ENCODE measurements around the gene GARIN5A. TPM values are rescaled to one million over a fixed set of nuclear protein-coding genes. Genes with fewer than 3 reads are reported as not detected.
A peak's percentile ranks its signal among the peaks of the same experiment; 100 is the strongest.

The GARIN5A gene
- total and polyA plus RNA-seq, 8 donors = 0.55 to 3.1 (median 1.4) TPM; not detected in 2

- 35 to 69% (median 48%) methylated on average over 8 to 11 of the region's 11 CpGs for WGBS, 5 donors
- H3K4me1 ChIP-seq = peaks cover 0 to 7% (median 0%) of the 10 kb centered on the region in 4 donors
- intact Hi-C loops (cut with DNase I; ENCODE audit: low total_unique reads) = no loop called here
- no peak overlapping the region for H3K4me3 ChIP-seq
- peaks cover 0 to 34% (median 3%) of the 10 kb centered on the region in 3 donors for H3K27me3 ChIP-seq
- no peaks in the 10 kb centered on the region for H3K9me3 ChIP-seq
- H3K36me3 ChIP-seq = no peaks in the 10 kb centered on the region
- TF ChIP-seq EP300 (IDR thresholded peaks at IDR 0.05) (no peak), POLR2AphosphoS5 (IDR thresholded peaks at IDR 0.05) (no peak), POLR2A (IDR thresholded peaks at IDR 0.05) (no peak), CTCF (IDR thresholded peaks at IDR 0.05) (no peak)
- no peak overlapping the region for H3K27ac ChIP-seq
- DNase-seq = no peak
These were observed 10.0 kb downstream of the GARIN5A start for GRCh38 chr19:50466706-50467039.

GRCh38 chr19:50465986-50466705 is 10.5 kb downstream of the GARIN5A start:
- Histone ChIP-seq H3K9me3 (no peaks in the 10 kb centered on the region), H3K27me3 (peaks cover 0 to 40% (median 5%) of the 10 kb centered on the region in 3 donors), H3K4me1 (peaks cover 0 to 7% (median 0%) of the 10 kb centered on the region in 4 donors), H3K36me3 (no peaks in the 10 kb centered on the region), H3K4me3 (no peak overlapping the region), H3K27ac (no peak overlapping the region)
- TF ChIP-seq POLR2A (IDR thresholded peaks at IDR 0.05) (no peak), POLR2AphosphoS5 (IDR thresholded peaks at IDR 0.05) (no peak), EP300 (IDR thresholded peaks at IDR 0.05) (no peak), CTCF (IDR thresholded peaks at IDR 0.05) (peak in 1 of 7 experiments; percentile 15)
- WGBS, 5 donors = 25 to 52% (median 32%) methylated on average over 24 to 29 of the region's 29 CpGs
- DNase-seq = peak; percentile 60 to 77
- intact Hi-C loops (cut with DNase I; ENCODE audit: low total_unique reads) = no loop called here

- no peak overlapping the region for H3K27ac ChIP-seq
- intact Hi-C loops (cut with DNase I; ENCODE audit: low total_unique reads) = no loop called here
These were observed 11.6 kb downstream of the GARIN5A start for GRCh38 chr19:50465000-50465399.

DNA sequence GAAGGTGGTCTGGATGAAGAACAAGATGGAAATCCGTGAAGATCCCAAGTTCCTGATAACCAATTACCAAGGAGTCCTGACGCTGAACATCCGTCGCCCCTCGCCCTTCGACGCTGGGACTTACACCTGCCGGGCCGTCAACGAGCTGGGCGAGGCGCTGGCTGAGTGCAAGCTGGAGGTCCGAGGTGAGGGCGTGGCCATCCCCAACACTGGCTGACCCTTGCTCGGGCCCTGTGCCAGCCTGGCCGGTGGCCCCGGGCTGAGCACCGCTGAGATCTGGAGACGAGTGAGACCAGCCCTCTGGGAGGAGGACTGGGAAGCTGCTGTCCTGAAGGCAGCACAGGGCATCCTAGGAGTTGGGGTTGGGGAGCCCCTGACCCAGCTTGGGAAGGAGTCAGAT is 12.3 kb downstream of the GARIN5A start:
- H3K4me1 ChIP-seq = peaks cover 0 to 7% (median 0%) of the 10 kb centered on the region in 4 donors
- no peak overlapping the region for H3K27ac ChIP-seq
- DNase-seq = no peak
- no peaks in the 10 kb centered on the region for H3K9me3 ChIP-seq
- intact Hi-C loops (cut with DNase I; ENCODE audit: low total_unique reads) = no loop called here
- 39 to 62% (median 52%) methylated on average over 19 of the region's 19 CpGs for WGBS, 5 donors
- no peaks in the 10 kb centered on the region for H3K36me3 ChIP-seq
- TF ChIP-seq EP300 (IDR thresholded peaks at IDR 0.05) (no peak), POLR2AphosphoS5 (IDR thresholded peaks at IDR 0.05) (no peak)
- no peak overlapping the region for H3K4me3 ChIP-seq
- H3K27me3 ChIP-seq = peaks cover 0 to 58% (median 15%) of the 10 kb centered on the region in 3 donors

More at GRCh38 chr19:50465000-50465399, 11.6 kb downstream of the GARIN5A start:
- no peaks in the 10 kb centered on the region for H3K36me3 ChIP-seq
- TF ChIP-seq EP300 (IDR thresholded peaks at IDR 0.05) (no peak), POLR2A (IDR thresholded peaks at IDR 0.05) (no peak), POLR2AphosphoS5 (IDR thresholded peaks at IDR 0.05) (no peak), CTCF (IDR thresholded peaks at IDR 0.05) (no peak)
- peaks cover 0 to 51% (median 12%) of the 10 kb centered on the region in 3 donors for H3K27me3 ChIP-seq
- DNase-seq = no peak
- no peak overlapping the region for H3K4me3 ChIP-seq
- H3K4me1 ChIP-seq = peaks cover 0 to 7% (median 0%) of the 10 kb centered on the region in 4 donors
- WGBS, 5 donors = 82 to 92% (median 92%) methylated on average over 13 of the region's 13 CpGs
- no peaks in the 10 kb centered on the region for H3K9me3 ChIP-seq

GRCh38 chr19:50462970-50463369 is 13.7 kb downstream of the GARIN5A start:
- 71 to 77% (median 74%) methylated on average over 7 of the region's 7 CpGs for WGBS, 5 donors
- H3K9me3 ChIP-seq = no peaks in the 10 kb centered on the region

More at GRCh38 chr19:50462970-50463369, 13.7 kb downstream of the GARIN5A start:
- Histone ChIP-seq H3K36me3 (no peaks in the 10 kb centered on the region), H3K4me3 (no peak overlapping the region), H3K4me1 (peaks cover 0 to 7% (median 0%) of the 10 kb centered on the region in 4 donors), H3K27ac (no peak overlapping the region), H3K27me3 (peaks cover 0 to 71% (median 28%) of the 10 kb centered on the region in 3 donors)
- DNase-seq = no peak
- TF ChIP-seq POLR2AphosphoS5 (IDR thresholded peaks at IDR 0.05) (no peak), EP300 (IDR thresholded peaks at IDR 0.05) (no peak), POLR2A (IDR thresholded peaks at IDR 0.05) (no peak), CTCF (IDR thresholded peaks at IDR 0.05) (no peak)
- intact Hi-C loops (cut with DNase I; ENCODE audit: low total_unique reads) = no loop called here
